Activated CD4-positive, alpha-beta T cell treated with anti-CD3 and anti-CD28 coated beads, Interleukin-2, amount 50 U/mL, for 1 hour (primary cell): ENCODE measurements around the gene CYB5A.

ENCODE experiments used
- DNase-seq: peaks from one replicate; pipeline ENCODE4 v3.0.0-alpha.2; 2020

Gene CYB5A

DNA sequence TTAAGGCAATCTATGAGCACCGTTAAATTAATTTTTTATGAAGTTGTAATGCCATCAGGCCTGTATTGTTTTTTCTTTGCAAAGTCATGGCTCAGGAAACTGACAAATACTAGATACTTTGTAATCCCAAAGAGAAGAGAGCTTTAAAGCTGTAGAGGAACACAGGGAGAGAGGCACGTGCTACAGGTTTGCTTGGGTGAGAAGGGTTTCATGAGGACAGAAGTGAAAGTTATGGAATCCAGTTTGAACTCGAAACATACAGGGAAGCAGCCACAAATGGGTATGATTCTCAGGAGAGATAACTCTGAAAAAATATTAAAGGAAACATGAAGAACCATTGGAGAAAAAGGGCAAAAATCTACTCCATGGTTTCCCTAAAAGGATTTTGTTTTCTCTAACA is 49.8 kb downstream of the CYB5A start:
- DNase-seq = no peak

DNA sequence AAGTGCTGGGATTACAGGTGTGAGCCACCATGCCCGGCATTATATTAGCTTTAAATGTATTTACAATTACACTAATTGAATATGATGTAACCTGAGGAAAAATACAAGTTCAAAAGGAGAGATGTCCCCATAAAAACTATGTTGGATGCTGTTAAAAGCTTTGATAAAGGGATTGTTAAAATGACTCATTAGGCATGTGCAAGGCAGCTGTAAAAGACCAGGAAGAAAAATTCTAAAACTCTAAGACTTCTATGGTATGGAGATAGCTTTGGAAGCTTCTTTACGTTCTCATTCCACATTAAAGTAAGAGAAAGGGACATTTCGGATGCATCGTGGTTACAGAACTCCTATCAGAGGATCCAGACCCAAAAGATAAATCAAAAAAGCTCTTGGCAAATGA is 50.3 kb downstream of the CYB5A start:
- DNase-seq = no peak

DNA sequence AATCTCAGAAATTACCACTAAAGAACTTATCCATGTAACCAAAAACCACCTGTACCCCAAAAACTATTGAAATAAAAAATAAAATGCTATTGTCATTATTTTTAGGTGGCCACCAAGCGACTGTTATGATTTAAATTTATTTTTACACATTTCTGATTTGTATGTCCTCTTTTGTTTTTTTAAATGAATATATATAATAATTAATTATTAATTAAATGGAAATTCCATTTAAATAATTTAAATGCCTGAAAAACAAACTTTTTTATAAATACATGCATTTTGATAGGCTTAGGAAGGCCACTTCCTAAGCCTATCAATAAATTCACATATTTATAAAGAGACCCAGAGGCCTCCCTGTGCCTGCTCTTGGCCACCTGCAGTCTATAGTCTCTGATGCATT is 52.2 kb downstream of the CYB5A start:
- DNase-seq = no peak

DNA sequence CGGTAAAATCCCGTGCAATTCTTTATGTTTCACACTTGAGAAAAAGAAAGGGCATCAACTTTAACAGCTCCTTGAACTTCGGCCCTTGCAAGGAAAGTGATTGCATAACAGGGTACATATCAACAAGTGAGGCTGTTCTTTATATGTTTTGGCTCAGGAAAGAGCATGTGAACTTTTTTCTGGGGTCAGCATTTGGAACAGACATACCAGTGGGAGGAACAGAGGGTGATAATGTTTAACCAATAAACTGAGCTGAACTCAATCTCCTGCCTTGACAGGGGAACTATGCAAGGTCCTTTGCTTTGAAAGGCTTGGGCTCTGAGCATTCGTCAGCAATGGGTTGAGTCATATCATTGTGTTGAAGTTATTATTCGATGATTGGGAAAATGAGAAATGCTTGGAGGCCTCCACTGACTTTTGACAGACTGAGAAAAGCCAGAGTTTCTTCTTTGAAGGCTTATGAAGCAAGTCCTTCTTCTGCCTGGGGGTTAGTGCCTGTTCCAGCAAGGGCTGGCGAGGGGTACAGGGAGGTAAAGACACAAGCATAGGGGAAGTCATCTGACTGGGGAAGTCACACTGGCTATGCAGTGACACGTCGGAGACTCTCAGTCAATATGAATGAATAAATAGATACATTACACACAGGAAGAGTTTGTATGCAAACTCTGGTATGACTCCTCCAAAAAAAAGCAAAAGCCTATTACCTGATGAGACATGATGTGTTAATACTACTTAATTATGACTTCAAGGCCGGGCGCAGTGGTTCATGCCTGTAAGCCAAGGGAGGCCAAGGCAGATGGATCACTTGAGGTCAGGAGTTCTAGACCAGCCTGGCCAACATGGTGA is 57.2 kb downstream of the CYB5A start:
- no peak for DNase-seq

DNA sequence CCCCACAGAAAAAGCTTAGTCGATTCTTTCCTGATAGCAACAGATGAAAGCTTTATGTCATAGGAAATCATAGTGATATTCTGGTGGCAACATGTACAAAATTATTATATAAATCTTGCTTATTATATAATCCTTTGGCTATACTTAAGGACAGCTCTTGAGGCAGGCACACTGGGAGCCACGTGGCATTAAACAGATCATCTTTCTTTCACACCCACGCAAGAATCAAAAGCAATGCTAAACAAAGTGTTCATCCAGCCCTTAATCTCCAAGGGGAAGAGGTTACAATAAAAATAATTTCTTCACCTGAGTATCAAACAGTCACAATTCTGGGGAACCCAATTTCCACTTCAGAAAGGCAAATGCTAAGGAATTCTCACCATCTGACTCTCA is 57.8 kb downstream of the CYB5A start:
- no peak for DNase-seq

DNA sequence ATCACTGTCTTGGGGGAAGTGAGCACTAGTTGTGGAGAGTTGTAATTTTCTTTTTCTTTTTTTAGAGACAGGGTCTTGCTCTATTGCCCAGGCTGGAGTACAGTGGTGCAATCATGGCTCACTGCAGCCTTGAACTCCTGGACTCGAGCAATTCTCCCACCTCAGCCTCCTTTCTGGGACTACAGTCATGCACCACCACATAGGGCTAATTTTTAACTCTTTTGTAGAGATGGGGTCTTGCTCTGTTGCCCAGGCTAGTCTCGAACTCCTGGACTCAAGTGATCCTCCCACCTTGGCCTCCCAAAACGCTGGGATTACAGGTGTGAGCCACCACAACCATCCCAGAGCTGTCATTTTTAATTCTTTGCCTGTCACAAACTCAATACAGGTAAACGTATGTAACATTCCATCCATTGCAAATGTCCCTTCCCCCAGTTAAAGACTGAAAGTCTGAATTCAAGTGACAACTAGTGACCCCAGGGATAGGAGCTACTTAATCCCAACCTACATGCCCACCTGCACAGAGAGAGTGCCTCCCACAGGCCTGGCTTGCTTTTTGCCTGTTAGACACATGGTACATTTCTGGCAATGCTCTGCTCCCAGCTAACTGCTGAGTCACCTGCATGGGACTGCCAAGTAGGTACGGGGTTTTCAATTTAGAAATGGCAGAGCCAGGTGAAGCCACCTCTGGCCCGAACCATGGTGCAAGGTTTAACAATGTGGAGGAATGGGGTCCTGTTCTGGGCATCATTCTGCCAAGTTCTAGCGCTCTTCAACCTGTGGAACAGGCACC is 60.6 kb downstream of the CYB5A start:
- DNase-seq = no peak

DNA sequence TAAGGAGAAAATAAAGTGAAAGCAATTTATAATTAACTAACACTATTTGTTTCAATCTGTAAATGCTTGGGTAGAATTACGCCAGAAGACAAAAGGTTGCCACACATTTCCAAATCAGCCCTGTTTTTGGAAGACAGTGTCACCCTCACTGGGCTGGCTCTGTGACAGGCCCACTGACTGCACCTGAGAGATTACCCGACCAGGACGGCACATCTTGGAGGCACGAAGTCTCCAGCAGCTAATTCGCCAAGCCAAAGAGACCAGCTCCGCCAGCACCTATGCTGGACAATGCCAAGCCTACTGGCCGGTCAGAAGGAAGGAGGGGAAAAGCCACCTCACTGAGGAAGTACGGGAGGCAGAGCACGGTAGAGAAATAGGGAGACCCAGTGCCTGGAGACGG is 61.9 kb downstream of the CYB5A start:
- DNase-seq = no peak

DNA sequence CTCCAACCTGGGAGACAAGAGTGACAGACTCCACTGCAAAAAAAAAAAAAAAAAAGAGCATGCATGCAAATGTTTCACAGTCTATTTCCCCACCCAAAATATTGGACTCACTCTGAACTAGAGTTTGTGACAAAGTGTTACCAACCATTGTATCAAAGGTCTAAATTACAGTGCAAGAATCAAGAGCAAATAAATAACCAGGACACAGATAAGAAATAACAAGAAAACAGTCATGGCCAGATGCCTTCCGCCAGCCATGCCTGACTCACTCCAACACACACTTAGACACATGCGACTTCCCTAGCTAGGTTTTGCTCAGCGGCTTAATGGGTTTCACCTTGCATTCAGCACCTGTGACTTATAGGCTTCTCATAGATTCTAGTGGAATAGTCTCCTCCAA is 62.8 kb downstream of the CYB5A start:
- DNase-seq = no peak

DNA sequence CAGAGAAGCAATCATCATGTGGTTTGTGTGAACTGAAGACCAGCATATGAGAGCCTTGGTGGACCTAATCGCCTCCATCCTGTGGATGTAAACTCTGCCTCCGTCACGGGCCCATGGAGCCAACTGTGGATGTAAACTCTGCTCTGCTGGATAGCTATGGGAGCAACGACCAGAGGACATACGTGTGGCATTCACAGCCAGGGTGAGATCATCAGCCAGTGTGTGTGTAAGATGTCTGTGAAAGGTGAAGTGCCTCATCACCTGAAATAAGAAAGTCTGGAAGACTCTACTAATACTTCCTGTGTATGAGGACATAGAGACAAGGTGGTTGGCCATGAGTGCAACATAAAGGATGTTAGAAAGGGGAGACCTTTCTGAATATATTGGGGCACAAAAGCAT is 63.5 kb downstream of the CYB5A start:
- DNase-seq = no peak

DNA sequence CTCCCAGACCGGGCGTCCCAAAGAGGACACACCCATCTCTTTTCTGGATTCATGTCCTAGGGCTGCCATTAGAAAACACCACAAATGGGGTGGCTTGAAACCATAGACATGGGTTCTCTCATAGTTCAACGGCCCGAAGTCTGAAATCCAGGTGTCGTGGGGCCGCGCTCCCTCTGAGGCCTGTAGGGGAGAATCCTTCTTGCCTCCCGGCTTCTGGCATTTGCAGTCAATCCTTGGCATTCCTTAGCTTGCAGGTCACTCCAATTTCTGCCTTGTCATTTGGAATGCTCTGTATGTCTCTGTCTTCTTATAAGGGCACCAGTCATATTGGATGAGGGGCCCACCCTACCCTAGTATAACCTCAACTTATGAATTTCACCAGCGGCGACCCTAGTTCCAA is 65.1 kb downstream of the CYB5A start:
- DNase-seq = no peak

DNA sequence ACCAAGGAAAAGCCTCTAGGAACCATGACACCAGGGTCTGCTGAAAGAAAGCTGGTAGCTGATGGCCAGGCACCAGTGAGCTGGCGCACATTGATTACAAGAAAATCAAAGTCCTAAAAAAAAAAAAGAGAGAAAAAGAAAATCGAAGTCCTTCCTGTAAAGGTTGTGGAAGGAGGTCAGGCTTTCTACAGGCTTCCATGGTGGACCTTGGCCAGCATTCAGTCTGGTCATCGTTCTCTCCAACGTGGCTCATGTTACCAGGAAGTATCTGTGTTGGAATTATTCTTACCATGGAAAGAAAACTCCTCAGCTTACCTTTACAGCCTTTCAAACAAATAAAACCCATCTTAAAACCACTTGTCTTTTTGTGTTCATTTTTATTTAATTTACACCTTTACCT is 65.6 kb downstream of the CYB5A start:
- DNase-seq = no peak

DNA sequence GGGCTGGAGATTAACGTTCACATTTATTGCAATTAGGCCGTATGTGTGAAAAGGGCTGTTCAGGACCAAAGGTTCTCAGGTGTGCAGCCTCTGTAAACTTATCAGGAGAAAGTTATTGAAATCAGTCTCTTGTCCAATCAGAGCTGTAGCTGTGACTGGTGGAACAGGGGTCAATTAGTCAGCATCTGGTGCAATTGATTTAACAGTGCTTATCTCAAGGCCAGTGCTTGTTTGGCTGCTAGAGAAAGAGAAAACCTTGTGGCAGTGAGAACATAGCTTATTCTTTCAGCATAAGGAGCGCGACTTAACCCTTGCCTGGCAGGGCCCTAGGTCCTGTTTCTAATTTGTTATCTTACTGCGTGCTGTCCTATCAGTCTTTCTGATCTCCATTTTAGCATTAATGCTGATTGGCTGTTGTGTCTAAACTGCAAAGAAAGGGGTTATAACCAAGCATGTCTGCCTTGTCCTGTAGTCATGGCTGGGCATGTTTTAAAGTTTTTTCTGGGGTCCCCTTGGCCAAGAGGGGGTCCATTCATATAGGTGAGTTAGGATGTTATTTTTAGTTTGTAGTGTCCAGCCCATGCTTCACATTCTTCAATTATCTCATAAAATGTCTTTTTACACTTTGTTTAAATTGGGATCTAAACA is 66.4 kb downstream of the CYB5A start:
- no peak for DNase-seq

DNA sequence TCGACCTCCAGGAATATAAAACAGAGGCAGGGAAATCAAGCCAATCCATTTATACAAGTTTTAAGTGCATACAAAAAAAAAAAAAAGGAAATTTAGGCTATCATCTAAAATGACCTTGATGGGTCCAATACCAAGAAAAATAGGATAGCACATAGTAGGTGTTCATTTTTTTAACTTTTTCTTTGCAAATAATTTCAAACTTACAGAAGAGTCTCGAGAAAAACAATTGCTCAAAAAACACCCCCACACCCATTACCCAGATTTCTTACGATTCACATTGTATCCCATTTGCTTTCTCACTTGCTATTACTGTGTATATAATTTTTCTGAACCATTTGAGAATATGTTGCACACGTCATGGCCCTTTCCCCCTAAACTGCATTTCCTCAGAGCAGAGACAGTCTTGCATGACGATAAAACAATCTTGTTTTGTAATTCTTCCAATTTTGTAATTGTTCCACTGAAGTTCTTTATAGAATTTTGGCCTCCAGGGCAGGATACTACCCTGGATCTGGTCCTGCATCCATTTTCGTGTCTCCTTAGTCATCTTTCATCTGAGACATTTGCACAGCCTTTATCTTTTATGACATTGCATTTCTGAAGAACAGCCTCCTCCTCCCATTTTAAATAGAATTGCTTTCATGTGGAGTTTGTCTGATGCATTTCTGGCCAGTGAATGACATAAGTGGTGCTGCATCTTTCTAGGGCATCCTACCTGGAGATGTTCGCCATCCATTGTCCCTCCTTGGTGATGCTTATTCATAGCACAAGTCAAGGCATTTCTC is 68.9 kb downstream of the CYB5A start:
- DNase-seq = no peak

DNA sequence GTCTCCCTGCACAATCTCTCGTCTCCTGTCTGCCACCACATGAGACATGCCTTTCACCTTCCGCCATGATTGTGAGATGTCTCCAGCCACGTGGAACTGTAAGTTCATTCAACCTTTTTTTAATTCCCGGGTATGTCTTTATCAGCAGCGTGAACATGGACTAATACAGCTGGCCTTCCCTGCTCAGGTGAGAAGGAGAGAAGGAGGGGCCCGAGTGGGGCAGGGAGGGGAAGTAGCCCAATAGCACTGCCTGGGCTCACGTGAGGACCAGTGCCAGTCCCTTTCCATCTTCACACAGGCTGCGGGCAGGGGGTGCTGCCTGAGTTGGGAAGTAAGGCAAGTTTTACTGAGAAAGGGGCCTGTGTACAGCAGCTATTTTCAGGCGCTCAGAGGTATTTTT is 70.7 kb downstream of the CYB5A start:
- no peak for DNase-seq

DNA sequence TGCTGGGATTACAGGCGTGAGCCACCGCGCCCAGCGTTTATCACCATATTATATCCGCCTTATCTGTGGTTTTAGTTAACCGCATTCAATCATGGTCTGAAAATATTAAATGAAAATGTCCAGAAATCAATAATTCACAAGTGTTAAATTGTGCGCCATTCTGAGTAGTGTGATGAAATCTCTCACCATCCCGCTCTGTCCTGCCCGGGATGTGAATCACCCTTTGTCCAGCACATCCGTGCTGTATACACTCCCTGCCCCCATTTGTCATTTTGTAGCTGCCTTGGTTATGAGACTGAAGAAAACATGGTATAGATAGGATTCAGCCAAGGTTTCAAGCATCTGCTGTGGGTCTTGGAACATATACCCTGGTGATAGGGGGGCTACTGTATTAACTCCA is 72.7 kb downstream of the CYB5A start:
- no peak for DNase-seq

DNA sequence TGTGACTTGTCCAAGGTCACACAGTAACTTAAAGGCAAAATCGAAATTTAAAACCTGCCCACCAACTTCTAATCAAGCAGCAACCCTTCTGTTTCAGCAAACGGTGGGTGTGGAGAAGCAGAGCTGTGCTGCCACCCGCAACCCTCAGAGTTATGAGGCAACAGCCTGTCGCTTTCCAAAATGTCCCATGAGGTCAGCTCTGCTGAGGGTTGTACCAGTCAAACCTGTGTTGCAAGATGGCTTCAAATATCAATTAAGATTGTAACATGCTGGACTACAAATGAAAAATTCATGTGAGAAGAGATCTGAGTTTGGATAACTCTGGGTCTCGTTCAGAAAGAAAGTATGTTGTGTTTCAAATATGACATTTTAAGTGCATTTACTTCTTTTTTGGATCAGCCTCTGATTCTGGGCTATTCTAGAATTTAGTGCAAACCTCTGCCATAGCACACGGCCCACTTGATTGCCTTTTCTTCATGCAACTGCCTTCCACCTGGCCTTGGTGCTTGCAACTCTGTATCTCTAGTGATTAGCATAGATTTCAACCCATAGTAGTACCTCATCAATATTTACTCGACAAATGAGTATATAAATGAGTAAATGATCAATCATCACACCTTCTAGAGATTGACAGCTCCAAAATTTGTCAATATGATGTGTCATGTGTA is 74.2 kb downstream of the CYB5A start:
- no peak for DNase-seq

DNA sequence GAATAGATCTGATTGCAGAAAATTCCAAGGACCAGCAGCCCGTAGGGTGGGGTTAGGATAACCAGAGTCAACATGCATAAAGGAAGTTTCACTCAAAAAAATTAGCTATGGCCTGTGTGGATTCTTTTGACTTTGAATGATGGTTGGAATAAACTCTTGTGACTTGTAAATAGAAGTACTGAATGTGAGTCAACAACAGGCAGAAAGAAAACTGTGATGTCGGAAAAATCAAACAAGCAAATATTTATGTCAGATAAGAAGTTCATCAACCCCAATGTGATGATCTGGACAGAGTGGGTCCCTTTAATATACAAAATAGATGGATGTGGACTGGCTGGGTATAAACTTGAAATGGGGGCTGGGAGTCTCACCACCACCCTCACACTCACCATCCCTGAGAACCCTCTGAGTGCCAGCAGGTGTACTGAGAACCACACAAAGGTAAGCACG is 75.1 kb downstream of the CYB5A start:
- no peak for DNase-seq

DNA sequence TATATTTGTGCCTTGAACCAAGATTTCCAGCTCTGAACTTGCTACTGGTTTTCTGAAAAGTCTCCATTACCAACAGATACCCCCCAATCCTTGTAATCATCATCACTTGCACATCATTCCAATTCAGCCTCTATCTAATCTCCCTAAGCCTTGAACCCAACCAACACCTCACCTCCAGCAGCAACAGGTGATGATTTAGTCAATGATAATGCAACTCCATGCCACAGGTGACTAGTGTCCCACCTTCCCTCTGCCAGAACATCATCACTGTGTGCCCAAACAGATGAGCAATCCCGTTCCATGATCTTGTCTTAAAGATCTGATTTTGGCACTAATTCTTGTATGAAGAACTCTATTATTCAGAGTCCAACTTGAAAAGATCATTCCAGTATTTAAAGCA is 75.9 kb downstream of the CYB5A start:
- DNase-seq = no peak

DNA sequence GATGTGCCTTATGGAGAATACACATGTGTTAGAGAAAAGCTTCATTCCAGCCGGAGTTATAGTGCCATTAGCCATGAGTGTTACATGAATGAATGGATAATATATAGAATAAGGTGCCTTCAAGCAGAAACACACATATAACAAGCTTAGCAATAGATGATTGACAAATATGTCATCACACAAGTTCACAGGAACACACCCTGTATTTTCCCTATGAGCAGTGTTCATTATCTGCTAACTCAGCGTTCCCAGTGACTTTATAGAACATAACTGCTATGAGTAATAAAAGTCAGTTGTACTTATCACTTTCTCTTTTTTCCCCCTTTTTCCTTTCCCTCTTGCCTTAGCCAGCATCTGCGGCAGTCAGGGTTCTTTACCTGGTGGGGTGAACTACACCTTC is 78.3 kb downstream of the CYB5A start:
- DNase-seq = no peak

DNA sequence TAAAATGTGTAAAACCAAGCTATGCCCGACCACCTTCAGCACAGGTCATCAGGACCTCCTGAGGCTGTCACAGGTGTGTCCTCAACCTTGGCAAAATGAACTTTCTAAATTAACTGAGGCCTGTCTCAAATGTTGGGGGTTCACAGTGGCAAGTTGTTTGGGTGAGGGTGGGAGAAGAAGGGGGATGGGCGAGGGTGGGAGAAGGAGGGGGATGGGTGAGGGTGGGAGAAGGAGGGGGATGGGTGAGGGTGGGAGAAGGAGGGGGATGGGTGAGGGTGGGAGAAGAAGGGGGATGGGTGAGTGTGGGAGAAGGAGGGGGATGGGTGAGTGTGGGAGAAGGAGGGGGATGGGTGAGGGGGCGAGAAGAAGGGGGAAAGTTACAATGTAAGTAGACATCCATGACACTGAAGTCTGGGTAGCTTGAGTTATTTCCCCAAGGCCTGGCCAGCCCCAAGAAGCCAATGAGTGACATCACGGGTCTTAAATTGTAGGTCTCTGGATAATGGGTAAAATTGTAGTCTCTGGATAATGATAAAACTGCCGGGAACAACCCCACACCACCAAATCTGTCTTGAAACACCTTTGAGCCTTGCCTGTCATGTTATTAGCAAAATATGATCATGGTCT is 87.1 kb downstream of the CYB5A start:
- no peak for DNase-seq

DNA sequence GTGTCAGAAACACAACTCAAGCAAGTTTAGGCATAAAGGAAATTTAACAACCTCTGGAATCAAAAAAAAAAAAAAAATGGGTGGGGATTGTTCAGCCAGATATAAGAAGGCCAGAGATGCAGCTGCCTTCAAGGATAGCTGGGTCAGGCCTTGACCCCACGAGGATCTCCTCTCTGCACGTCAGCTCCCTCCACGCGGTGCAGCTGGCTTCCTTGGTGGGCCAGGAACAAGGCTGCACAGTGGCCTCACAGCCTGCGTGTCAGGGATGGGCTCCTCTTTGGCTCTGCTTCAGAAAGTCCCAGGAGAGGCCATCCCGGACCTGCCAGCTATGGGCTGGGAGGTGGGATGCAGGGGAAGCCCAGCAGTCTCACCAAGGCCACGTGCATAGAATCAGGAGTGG is 88.0 kb downstream of the CYB5A start:
- DNase-seq = no peak
